Activated naive CD4-positive, alpha-beta T cell treated with anti-CD3 and anti-CD28 coated beads, Interleukin-2, amount 50 U/mL, for 16 hours (primary cell): ENCODE results near the gene RAD52.
"Not testable (repeated sequence)": the region's sequence is repeated elsewhere in the genome, so short reads cannot be mapped to it uniquely, and the experiment has no call there.

Experiments
- DNase-seq: peaks from one replicate; pipeline ENCODE4 v3.0.0-alpha.2; 2020

Gene RAD52

DNA sequence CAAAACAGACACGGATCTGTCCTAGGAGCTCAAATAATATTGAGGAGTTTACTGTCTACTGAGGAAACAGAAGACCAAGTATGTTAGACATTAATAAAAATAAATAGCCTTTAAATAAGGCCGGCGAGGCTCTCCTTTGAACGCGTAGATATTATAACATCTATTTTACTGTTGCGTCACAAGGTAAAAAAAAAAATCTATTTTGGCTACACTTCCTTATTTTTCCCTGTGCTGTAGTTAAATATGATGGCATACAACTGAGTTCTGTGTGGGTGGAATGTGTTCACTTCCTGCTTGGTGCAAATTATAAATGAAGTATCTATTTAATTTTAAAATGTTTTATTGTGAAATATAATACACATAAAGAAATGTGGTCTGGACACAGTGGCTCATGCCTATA, 17.2 kb upstream of the RAD52 start:
- DNase-seq, result no peak

DNA sequence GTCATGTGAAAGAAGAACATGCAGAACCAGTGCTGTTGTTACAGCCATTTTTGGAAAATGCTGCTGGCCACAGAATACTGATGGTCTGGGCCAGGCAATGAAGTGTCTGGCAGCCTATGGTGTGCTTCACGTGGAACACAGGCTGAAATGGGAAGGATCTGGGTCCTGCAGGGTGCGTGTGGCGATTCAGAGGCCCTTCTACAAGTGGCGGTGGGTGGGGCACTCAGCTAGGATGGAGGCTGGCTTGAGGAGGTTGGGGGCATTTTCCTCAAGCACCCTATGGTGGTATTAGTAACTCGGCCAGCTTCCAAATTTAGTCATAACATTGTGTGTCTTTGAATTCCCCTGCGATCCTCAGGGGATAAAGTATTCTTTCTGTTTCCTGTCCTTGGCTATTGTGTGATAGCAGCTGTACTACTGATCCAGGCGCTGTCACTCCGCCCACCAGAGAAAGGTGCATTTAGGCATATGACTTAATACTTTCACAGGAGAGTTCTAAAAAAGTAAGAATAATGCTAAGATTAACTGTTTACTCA, 9.2 kb upstream of the RAD52 start:
- no peak for DNase-seq

DNA sequence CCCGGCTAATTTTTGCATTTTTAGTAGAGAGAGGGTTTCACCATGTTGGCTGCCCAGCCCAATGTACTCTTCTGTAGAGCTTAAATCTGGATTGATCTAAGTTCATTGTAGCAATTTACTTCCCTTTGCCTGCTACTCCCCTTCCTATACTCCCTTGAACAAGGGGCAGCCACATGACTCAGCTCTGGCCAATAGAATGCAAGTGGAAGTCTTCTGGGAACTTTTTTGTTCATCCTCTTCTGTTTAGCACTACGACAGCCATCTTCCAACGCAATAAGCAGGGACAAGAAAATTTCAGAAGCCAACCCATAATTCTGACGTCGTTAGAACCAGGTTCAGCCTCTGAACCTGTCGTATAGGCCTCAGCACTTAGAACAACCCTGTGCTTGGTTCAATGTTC, 6.4 kb upstream of the RAD52 start:
- DNase-seq, result no peak

DNA sequence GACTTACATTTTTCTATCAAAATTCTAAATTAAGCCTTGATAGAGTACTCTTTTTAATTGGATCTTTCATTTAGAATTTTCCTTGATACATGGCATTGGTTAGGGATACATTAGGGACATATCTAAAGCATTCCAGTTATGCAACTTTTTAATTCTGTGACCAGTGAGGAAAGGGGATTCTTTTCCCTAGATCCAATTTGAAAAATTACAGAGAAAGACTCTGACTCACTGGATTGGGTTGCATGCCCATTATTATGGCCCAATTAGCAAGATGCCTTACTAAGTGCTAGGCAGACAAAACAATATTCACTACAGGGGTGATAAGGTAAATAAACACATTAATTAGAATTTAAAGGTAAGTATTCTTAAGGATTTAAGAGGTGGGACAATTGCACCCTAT, 5.2 kb upstream of the RAD52 start:
- DNase-seq, result no peak

DNA sequence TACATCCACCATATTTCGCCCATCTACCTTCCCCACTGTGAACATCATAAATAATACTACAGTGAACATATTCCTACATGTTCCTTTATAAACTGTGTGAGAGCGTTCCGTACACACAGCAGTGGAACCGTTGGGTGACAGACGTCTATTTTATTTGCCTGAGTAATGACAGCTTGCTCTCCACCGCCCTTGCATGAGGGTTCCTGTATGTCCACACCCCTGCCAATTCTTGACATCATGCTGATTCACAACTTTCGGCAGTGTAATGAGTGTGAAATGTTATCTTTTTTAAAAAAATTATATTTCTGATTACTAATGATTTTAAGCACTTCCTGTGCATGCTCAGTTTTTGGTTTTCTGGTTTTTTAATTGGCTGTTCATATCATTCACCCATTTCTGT, 4.3 kb upstream of the RAD52 start:
- DNase-seq, result no peak

DNA sequence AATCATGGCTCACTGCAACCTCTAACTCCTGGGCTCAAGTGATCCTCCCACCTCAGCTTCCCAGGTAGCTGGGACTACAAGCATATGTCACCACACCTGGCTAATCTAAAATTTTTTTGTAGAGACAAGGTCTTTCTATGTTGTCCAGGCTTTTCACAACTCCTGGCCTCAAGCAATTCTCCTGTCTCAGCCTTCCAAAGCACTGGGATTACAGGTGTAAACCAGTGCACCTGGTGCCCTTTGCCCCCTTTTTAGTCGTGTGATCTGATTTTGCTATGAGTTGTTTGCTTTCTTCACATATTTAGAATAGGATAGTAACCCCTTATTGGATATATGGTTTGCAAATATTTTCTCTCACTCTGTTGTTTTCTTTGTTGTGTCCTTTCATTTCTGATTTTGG, 1.7 kb upstream of the RAD52 start:
- no peak for DNase-seq

DNA sequence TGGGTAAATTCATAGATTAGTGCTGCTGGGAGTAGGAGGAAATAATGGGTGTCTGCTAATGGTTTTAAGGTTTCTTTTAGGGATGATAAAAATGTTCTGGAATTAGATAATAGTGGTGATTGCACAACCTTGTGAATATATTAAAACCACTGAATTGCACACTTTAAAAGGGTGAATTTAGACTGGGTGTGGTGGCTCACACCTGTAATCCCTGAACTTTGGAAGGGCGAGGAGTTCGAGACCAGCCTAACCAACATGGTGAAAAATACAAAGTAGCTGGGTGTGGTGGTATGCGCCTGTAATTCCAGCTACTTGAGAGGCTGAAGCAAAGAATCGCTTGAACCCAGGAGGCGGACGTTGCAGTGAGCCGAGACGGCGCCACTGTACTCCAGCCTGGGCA, 1.3 kb downstream of the RAD52 start:
- no peak for DNase-seq

DNA sequence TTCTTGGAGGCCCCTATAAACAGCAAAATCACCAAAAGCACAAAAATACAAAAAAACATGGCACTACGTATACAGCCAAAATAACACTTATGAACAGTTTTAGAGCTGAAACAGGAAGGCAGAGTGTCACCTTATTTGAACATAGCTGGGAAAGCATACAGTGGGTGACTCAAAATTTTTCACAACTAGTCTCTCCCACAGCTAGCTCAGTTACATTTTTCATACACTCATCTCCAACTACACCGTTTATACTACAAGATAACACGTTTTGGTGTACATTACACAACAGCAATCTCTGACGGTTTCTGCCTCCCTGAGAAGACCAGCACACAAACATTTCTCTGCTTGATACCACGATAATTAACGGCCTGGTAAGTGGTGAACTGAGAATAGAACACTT, 2.9 kb downstream of the RAD52 start:
- no peak for DNase-seq

DNA sequence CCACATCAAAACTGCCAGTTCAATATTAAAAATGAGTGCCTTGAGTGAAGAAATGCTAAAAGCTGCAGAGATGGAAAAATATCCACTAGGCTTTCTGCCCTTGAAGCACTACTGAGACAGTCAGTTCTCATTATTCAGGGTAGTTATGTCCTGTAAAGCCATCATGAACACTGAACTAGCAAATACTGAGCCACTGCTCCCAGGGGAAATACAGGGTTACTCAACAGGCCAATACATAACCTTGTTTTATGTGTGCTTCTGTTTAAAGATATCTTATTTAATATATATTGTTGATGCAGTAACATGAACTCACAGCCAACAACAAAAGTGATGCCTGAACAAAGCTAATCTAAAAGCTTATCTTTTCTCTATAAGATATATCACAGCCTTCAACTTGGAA, 3.3 kb downstream of the RAD52 start:
- no peak for DNase-seq

DNA sequence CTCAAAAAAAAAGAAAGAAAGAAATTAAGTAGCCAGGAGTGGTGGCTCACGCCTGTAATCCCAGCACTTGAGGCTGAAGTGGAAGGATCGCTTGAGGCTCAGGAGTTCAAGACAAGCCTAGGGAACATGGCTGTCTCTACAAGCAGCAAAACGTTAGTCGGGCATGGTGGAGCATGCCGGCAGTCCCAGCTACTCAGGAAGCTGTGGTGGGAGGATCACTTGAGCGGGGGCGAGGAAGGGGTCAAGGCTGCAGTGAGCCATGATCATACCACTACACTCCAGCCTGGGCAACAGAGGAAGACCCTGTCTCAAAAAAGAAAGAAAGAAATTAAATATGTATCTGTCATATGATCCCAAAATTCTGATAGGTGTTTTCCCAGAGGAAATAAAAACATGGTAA, 5.3 kb downstream of the RAD52 start:
- no peak for DNase-seq

DNA sequence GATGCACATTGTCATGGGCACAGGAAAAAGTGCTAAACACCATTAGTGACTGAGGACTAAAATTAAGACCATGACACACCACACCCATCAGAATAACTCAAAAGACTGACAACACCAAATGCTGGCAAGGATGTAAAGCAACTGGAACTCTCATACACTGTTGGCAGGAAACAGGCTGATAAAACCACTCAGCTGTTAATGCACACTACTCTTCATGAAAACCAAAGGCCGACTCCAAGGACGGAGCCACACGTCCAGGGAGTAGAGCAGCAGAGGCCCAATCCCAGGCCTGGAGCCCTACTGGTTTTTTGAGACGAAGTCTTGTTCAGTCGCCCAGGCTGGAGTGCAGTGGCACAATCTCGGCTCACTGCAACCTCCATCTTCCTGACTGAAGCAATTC, 6.4 kb downstream of the RAD52 start:
- DNase-seq, result no peak

DNA sequence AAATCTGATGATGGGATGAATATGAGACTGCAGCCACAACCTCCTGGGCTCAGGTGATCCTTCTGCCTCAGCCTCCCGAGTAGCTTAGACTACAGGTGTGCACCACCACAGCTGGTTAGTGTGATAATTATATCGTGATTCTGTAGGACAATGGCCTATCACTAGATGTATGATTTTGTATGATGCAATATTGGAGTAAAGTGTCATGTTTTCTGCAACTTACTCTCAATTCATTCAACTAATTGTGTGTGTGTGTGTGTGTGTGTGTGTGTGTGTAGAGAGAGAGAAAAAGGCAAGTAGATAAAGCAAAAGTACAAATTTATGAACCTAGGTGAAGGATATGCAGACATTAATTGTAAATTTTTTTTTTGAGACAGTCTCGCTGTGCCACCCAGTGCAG, 10.7 kb downstream of the RAD52 start:
- DNase-seq, result no peak

DNA sequence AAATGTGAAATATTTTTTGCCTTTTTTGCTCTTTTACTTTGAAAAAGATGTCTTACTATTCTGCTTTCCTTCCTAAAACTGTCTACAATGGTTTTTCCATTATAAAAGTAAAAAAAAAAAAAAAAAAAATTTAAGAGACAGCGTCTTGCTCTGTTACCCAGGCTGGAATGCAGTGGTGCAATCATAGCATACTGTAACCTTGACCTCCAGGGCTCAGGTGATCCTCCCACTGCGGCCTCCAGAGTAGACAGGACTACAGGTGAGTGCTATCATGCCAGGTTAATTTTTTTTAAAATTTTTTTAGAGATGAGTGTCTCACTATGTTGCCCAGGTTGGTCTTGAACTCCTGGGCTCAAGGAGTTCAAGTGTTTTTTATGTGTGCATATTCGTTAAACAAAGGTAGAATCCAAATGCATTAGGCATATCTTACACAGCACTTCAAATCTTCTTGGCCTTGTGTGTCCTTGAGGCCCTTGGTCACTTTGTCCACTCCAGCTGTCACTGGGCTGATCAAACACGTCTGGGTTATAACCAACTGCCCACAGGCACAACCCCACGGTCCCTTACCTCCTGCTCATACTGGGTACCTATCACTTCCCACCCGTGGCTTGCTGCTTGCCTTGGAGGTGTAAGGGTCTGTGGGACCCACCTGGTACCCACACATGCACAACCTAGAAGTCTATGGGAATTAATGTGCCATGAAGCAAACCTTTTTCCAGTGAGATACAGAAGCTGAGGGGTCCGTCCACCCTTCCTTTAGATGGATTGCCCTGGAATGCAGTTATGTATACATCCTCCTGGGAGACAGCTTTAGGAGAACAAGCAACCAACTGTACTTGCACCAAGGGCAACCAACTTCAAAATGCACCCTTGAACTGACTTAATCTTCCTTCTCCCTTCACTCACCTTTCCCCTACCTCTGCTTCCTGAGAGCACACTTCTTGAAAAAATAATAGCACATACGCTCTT, 12.8 kb downstream of the RAD52 start:
- no peak for DNase-seq

DNA sequence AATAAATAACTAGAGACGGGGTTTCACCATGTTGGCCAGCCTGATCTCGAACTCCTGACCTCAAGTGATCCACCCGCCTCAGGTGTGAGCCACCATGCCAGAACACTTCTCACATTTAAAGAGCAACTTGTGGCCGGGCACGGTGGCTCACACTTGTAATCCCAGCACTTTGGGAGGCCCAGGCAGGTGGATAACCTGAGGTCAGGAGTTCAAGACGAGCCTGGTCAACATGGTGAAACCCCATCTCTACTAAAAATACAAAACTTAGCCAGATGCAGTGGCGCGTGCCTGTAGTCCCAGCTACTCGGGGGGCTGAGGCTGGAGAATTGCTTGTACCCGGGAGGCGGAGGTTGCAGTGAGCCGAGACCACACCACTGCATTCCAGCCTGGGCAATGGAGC, 13.6 kb downstream of the RAD52 start:
- not testable (repeated sequence) for DNase-seq

DNA sequence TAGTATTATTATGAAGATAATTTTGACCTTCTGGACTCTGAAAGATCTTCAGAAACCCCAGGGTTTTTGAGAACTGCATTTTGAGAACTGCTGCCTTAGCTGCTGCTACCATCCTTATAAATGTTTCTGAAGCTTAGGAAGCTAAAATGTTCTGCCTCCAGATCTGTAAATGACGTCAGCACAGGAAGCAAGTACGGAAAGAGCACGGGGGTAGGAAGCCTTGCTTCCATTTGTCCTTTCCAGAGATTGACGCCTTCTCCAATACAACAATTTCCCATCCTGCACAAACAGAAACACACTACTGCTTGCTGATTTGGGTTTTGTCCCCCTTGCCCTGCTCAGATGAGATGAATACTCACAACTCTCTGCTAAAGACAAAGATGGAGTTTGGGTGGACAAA, 17.9 kb downstream of the RAD52 start:
- no peak for DNase-seq

DNA sequence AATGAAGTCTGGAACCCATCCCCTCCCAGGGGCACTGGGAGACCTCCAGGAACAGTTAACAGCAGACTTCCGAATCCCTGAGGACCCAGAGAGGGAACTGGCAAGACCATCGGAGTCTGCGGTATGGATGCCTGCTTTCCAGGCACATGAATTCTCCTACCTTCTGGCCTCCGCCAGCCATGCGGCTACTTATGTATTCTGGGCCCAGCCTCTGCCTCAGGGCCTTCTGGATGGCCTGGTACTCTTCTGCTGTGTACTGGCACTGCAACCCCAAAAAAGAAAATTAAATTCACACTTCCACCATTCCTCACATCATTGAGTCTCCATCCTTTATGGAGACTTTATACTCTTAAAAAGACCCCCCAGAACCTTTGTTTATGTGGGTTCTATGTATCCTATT, 18.4 kb downstream of the RAD52 start:
- DNase-seq, result no peak

DNA sequence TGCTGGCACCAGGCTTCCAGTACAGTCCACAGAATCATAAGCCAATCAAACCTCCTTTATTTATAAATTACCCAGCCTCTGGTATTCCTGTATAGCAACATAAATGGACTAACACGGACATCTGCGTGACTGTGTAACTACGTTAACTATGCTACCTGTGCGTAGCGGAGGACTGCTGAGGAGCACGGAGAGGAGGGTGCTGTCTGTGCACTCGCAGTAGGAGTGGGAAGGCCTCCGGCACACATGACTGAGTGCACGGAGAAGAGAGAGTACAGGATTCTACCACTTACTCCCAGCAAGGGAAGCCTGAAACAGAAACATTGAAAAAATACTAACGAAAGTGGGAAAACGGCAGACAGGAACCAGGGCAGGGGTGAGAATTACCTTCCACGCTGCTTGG, 22.9 kb downstream of the RAD52 start:
- no peak for DNase-seq

DNA sequence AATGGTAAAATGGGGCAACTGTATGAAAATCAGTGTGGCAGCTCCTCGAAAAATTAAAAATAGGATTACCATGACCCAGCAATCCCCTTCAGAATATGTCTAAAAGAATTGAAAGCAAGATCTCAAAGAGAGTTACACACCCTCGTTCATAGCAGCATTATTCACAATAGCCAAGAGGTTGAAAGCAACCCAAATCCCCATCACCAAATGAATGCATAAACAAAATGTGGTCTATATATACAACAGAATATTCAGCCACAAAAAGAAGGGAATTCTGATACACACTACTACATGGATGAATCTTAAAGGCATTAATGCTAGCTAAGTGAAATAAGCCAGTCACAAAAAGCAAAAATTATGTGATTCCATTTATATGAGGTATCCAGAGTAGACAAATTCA, 27.2 kb downstream of the RAD52 start:
- DNase-seq, result no peak

DNA sequence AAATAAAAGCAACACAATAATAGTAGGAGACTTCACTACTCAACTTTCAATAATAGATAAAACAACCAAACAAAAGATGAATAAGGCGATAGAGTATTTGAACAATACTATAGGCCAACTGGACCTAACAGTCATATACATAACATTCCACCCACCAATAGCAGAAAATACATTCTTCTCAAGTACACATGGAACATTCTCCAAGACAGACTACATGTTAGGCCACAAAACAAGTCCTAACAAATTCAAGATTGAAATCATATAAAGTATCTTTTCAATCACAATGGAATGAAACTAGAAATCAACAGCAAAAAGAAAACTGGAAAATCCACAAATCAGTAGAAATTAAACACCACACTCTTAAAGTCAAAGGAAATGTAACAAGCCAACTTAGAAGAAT, 28.8 kb downstream of the RAD52 start:
- no peak for DNase-seq

DNA sequence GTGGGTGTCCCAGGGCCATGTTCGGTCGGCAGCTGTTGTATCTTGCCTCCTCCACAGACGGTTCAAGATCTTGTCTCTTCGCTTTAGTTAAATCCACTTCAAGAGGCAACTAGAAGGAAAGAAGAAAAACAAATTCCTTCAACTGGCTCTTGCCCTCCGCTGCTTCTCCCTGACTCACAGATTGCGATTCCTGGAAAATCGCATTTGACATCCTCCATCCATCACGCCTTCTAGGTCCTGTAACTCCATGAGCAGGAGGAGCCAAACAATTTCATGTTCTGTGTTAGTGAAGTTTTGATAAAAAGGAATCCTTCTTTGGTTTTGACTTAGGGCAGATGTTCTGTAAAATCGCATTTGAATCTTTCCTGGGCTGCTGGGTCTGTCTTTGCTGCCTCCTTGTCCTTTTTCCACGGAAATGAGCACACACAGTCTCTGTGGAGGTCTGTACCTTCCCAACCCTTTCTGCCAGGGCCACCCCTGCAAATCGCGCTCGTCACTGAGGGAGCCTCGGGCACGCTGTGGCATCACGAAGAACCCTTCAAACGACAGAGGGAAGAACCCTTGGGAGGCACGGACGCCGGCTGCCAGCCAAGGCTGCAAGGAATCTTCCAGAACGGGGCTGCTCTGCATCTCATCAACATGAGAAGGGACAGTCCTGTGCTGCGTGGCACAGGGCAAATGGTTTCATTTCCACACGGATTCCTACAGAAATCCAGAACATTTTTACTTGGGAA, 32.6 kb downstream of the RAD52 start:
- DNase-seq, result no peak

DNA sequence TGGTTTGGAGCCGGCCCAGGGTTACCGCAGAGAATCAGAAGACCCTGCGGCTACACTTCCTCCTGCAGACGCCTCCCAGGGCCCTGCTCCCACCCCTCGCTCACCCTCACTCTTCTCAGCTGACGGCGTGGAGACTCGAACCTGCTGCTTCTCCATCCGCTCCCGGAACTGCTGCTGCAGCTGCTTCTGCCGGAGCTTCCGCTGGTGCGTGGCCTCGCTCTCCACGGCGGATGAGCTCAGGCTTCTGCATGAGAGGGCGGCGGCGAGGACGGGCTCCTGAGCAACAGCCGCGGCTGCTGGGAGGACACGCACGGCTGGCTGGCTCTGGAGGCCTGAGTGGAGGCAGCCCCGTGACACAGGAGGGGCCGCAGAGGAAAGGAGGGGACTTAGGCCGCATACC, 33.3 kb downstream of the RAD52 start:
- DNase-seq, result peak; percentile 40

DNA sequence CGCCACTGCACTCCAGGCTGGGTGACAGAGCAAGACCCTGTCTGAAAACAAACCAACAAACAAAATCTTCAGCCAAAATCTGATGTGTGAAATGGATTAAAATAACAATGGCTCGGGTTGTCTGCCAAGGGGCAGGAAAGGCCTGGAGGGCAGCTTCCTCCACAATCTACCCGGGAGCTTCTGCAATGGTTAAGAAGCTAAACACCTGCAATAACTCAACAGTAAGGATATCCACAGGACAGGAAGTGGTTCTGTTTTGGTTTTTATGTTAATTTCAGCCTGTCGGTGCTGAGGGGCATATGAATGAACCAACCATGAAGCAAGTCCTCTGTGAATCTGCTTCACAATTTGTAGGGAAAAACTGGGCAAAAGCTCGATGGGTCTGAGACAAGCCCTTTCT, 34.4 kb downstream of the RAD52 start:
- DNase-seq, result no peak

DNA sequence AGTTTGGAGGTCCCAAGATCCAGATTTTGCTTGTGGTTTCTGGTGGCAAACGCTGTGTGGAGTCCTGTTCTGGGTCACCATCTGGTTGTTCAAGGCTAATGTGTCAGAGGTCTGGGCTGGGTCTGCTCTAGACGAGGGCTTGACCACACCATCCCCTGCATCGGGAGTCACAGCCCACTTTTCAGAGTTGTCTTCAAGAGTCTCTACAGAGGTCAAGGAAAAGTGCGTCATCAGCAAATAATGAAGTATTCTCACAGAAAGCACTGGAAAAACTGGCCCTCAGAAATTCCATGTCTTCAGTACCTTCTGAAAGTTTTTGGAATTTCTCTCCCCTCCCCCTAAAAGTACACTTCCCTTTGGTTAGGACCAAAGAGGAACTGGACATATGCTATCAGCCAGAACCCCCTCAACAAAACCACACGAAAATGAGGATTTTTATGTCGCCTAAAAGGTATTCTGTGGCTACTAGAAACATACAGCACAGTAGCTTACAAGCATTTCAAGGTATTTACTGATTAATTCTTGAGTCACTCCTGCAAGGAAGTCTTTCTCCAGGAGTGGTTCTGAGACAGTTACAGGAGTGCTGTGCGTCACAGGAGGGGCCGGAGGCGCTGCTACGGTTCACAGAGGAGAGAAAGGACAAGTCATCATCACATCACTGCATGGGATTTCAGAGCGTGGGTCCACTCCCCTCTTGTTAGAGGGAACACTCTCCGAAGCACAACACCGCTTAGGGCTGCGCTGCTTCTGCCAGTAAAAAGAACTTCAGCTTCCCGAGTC, 35.4 kb downstream of the RAD52 start:
- DNase-seq, result no peak
